GM19328 (cell line): ENCODE measurements around the gene TGFBR1.
"Not testable (repeated sequence)": the region's sequence is repeated elsewhere in the genome, so short reads cannot be mapped to it uniquely, and the experiment has no call there.

ENCODE experiments used
- ATAC-seq: cut with Tn5 transposase; IDR thresholded peaks from one replicate; pipeline ENCODE4 v1.9.1; 2021; ENCODE audit warnings: mild to moderate bottlenecking, moderate library complexity; ENCODE audit not compliant: unreplicated experiment

TGFBR1 gene

GRCh38 chr9:99075246-99075912, 29.5 kb upstream of the TGFBR1 start:
- ATAC-seq: no peak

GRCh38 chr9:99076030-99076429, 28.9 kb upstream of the TGFBR1 start:
- no peak for ATAC-seq

DNA sequence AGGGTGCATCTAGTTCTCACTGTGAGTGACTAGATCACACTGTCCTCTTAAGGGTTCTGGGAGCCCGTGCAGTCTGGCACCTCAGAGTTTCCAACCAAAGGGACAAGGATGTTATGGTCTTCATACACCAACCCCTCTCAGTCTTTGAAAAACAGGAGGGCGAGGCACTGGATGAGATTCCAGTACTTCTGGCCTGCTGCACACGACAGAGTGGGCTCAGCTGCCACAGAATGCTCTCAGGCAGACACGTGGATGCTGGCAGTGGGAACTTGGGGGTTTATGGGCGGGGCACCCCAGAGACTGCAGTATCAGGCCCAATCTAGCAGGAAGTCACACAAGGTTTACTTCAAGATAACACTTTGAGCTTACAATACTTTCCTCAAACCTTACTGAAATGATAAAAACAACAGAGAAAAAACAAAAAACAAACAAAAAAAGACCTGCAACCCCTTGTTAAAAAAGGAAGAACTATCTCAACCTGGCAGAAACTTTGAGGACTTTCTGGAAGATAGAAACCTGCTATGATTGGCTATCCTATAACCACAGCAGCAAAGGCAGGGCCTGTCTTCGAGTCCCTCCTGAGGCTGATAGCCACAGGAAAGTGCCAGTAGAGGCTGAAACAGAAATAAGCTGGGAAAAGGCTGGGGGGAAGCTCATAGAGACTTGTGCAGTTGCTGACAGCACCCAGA, 28.3 kb upstream of the TGFBR1 start:
- ATAC-seq: no peak

- ATAC-seq: no peak
Measured at GRCh38 chr9:99078717-99079116, 26.2 kb upstream of the TGFBR1 start.

DNA sequence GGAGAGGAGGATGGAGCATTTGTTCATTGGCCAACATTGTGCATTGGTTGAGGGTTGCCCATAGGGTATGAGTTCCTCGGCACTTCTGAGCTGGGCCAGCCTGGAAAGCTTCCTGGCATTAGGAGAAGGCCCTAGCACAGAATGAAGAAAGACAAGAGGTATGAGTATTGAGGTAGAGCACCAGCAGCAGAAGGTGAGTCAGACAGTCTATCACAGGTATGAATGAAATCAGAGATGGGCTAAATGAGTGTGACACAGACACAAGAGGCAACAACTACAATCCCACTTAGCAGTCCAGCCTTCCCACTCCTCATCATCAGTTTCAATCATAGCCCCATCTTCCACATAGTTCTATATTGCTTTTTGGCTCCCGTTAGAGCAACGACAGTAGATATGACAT, 25.4 kb upstream of the TGFBR1 start:
- no peak for ATAC-seq

DNA sequence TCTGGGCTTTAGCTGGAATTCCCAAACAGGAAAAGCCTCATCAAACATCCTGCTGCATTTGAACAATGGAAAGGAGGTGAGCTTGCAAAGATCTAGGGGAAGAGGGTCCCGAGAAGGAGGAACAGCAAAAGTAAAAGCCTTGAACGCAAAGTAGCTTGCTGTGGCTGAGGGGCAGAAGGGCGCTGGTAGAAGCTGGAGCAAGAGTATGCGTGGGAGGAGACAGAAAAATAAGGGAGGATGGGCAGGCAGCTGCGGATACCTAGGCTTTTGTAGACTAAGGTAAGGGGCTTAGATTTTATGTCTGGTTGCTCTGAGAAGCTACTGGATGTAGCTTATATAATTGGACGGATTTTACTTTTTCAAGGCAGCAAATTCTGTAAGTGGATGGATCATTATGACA, 21.9 kb upstream of the TGFBR1 start:
- ATAC-seq: no peak

GRCh38 chr9:99085949-99086948, 18.7 kb upstream of the TGFBR1 start:
- ATAC-seq: no peak

DNA sequence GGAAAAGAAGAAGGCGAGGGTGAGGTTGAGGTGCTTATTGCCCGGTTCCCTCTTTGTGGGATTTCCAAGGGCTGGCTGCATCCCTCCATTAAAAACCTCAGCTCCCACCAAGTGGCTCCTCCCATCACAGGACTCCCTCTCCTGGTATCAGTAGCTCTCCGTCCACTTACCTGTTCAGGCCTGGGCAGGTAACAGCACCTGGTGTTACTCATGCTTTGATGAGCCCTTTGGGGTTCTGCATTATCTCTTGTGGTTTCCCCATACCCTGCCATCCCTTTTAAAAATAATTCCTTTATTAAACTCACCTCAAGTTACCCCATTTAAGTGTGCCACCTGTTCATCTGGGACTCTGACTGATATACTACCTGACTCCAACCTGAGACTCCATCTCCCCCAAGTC, 17.5 kb upstream of the TGFBR1 start:
- no peak for ATAC-seq

DNA sequence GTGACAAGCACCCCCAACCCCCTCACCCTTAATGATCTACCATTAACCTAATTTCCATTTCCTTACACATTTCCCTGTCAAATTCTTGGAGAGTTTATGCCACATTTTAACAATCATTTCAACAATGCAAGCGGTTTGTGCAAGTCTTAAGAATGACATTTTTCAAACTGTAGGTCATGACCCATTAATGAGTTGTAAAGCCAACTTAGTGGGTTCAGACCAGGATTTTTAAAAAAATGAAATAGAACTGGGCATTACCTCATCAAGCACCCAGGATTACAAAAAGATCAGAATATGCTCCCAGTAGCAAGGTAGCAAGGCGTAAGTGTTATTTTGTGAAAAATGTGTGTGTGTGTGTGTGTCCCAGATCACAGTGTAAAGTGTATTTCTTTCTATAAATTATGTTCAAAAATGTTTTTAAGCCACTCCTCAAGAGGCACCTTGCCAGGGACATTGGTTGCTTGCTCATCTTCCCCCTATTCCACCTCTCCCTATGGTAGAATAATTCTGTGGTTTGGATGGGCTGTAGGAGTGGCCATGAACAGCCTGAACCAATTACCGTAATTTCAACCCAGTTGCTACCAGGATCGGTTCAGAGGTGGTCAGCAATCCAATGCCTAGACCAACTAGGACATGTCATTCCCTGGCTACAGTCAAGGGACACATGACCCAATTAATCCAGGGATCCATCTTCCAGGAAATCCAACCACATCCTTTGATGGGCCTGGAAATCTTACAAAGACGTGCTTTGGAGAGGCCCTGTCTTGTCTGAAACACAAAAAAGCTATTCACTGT, 14.4 kb upstream of the TGFBR1 start:
- ATAC-seq: no peak

DNA sequence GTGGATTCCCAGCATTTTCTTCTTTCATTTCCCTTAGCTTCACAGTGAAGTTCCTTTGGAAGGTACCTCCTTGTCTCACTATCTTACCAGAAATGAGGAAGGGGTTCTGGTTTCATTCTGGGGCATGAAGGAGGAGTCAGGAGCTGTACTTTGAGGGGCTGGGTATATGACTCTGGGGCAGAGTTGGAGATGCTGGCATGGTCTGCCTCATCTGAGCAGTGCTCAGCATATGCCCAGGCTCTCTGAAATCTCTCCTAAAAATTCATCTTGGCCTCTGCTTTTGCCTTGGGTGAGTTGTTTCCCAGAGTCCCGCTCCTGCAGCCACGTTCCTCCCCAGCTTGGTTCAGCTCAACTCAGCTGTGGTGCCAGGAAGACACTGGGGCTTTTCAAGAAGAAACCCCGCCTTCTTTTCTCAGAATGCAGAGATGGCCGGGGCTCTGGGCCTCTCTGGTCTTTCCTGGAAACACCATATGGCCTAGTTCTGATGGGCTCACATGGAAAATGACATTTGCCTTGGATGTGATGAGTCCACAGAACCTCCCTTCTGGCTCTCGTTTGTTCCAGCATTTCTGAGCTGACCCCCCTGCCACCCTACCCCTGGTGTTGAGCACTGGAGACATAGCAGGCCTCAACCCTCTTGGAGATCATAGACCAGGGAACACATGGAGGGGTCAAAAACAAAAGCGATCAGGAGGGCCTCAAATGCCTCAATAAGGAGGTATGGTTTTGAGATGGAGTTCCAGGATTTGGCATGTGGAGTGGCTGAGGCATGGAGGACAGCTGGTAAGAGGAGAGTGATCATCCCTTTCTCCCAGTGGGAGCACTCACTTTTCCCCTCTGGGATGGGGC, 12.0 kb upstream of the TGFBR1 start:
- no peak for ATAC-seq

- ATAC-seq: no peak
Measured at GRCh38 chr9:99093492-99093791, 11.5 kb upstream of the TGFBR1 start.

GRCh38 chr9:99095565-99095964, 9.3 kb upstream of the TGFBR1 start:
- no peak for ATAC-seq

GRCh38 chr9:99096409-99096808, 8.5 kb upstream of the TGFBR1 start:
- no peak for ATAC-seq

- ATAC-seq: not testable (repeated sequence)
Measured at GRCh38 chr9:99099806-99100585, 4.9 kb upstream of the TGFBR1 start.

GRCh38 chr9:99101271-99101670, 3.6 kb upstream of the TGFBR1 start:
- ATAC-seq: no peak

GRCh38 chr9:99101812-99102211, 3.1 kb upstream of the TGFBR1 start:
- no peak for ATAC-seq

- no peak for ATAC-seq
Measured at GRCh38 chr9:99103054-99103895, 1.6 kb upstream of the TGFBR1 start.

DNA sequence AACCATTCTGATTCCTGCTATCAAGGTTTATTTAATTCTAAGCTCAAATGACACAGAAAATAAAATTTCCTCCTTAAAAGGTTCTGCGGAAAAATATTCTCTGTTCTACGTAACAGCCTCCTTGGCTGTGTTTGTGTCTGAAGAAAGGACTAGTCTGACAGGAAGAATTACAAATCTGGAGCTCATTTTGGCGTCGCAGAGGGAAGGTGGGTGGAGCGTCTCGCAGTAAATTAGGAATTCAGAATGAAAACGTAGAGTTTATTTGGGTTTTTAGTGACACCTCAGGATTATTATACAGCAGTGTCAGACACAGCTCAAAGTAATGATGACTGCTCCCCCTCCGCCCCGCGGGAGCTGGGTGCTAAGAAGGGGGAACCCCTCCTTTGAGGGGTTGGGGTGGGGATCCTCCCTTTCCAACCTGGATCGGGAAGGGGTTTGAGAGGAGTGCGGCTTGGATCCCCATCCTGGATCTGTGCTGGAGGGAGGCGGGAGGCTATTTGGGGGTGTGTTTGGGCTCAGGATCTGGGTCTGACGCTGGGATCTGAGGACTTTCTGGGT, 933 bp upstream of the TGFBR1 start:
- no peak for ATAC-seq
